ENCODE measurements around the gene MTMR3. TPM values are rescaled to one million over a fixed set of nuclear protein-coding genes. Genes with fewer than 3 reads are reported as not detected.

Gene MTMR3
- total and polyA plus RNA-seq, 9 donors = 21.4 to 66.2 (median 47.8) TPM

DNA sequence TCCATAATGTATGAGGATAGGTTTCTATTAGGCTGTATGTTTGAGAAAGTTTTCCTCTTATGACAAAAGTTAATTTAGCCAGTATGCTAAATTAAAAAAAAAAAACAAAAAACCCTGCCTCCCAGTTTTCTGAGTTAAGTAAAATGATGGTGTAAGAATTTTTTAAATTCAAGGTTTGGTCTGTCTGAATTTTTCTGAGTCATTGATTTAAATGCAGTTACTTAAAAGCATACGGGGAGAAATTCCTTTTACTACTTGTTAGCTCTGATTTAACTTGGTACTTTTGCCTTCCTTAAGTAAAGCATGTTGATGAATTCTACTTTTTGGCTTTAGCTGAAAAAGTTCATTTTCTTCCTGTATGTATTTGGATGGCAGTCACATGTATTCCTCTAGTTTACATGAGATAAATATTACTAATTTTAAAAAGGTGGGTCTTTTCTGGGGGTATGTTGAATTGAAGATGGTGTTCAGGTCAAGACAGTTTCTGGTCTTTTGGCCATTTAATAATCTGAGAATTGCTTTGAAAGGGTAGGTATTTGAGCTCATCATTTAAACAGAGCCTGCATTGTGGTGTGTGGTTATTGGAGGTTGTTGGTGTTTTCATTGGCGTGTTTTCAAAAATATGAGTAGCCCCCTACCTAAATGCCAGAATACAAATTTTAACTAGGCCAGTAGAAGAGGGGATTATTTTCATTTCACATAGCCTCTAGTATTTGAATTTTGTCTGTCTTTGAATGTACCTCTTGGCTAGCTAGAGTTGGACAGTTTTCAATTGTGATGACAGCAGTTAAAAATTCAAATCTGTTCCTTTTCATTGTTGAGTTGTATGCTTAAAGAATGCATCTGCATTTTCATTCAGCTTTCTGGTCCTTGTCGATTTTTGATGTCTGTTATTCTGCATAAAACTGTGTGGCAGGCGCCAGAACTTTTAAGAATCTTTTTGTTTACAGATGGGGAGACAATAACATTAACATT, 64.7 kb downstream of the MTMR3 start:
- H3K27ac ChIP-seq = no peak overlapping the region
- intact Hi-C loops (cut with DNase I) = no loop called here
- WGBS, 3 donors = 21 to 27% (median 26%) methylated on average over 4 of the region's 4 CpGs

DNA sequence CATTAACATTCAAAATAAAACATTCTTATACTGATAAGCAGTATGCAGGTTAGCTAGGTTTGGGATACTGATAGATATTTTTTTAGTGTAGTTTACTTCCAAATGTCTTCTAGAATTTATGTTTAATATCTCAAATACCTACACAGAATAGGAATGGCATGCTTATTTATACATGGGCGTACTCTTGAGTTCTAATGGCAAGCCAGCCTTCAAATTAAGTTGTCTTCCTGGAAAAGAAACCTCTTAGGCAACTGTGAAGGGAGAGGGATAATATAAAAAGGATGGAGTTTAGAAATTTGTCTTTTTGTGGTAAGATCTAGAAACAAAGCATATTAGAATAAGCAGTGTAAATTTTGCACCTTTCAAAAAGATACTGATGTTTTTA, 65.4 kb downstream of the MTMR3 start:
- no peaks in the 10 kb centered on the region for H3K9me3 ChIP-seq
- H3K4me3 ChIP-seq = no peak overlapping the region
- DNase-seq = no peak
- no peaks in the 10 kb centered on the region for H3K36me3 ChIP-seq
- no peak overlapping the region for H3K27ac ChIP-seq
- intact Hi-C loops (cut with DNase I) = no loop called here
- no peaks in the 10 kb centered on the region for H3K27me3 ChIP-seq
- WGBS, 3 donors = 31 to 44% (median 38%) methylated on average over 1 of the region's 1 CpG
- H3K4me1 ChIP-seq (ENCODE audit: insufficient read depth) = peaks cover 9% of the 10 kb centered on the region
- TF ChIP-seq POLR2A (IDR thresholded peaks at IDR 0.05) (no peak), CTCF (IDR thresholded peaks at IDR 0.05) (no peak), EP300 (IDR thresholded peaks at IDR 0.05) (no peak)

More for the DNA sequence above, 64.7 kb downstream of the MTMR3 start:
- no peak for DNase-seq
- H3K4me3 ChIP-seq = no peak overlapping the region
- TF ChIP-seq EP300 (IDR thresholded peaks at IDR 0.05) = no peak
- no peak for TF ChIP-seq CTCF (IDR thresholded peaks at IDR 0.05)
- no peaks in the 10 kb centered on the region for H3K9me3 ChIP-seq
- H3K4me1 ChIP-seq (ENCODE audit: insufficient read depth) = peaks cover 9% of the 10 kb centered on the region
- H3K27me3 ChIP-seq = no peaks in the 10 kb centered on the region
- H3K36me3 ChIP-seq = no peaks in the 10 kb centered on the region

DNA sequence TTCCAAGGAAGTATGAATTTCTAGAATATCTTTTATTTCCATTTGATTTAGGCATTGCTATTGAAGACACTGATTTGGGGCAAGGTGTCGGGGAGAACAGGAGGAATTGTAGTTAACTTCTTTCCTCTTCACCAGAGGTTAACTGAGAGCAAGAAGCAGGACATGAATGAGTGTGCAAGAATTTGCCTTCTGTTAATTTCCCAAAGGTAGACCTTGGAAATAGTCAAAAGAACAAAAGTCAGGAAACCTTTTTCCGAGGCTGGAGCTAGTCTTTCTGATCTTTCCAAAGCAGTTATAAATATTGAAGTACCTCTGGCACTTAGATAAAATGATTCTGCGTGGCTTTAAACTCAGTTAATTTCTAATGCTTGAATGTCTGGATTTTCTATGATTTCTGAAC, 66.9 kb downstream of the MTMR3 start:
- Histone ChIP-seq H3K36me3 (no peaks in the 10 kb centered on the region), H3K9me3 (no peaks in the 10 kb centered on the region), H3K27me3 (no peaks in the 10 kb centered on the region), H3K27ac (no peak overlapping the region), H3K4me1 (ENCODE audit: insufficient read depth) (peaks cover 9% of the 10 kb centered on the region), H3K4me3 (no peak overlapping the region)
- intact Hi-C loops (cut with DNase I) = no loop called here
- WGBS, 3 donors = 68 to 76% (median 74%) methylated on average over 3 of the region's 3 CpGs
- DNase-seq = no peak
- TF ChIP-seq POLR2A (IDR thresholded peaks at IDR 0.05) (no peak), EP300 (IDR thresholded peaks at IDR 0.05) (no peak), CTCF (IDR thresholded peaks at IDR 0.05) (no peak)

- 68 to 82% (median 71%) methylated on average over 8 of the region's 8 CpGs for WGBS, 3 donors
- Histone ChIP-seq H3K4me1 (ENCODE audit: insufficient read depth) (peaks cover 6% of the 10 kb centered on the region), H3K4me3 (no peak overlapping the region), H3K27me3 (no peaks in the 10 kb centered on the region), H3K27ac (no peak overlapping the region), H3K9me3 (no peaks in the 10 kb centered on the region), H3K36me3 (no peaks in the 10 kb centered on the region)
- TF ChIP-seq CTCF (IDR thresholded peaks at IDR 0.05) (no peak), EP300 (IDR thresholded peaks at IDR 0.05) (no peak), POLR2A (IDR thresholded peaks at IDR 0.05) (no peak)
- no peak for DNase-seq
- intact Hi-C loops (cut with DNase I) = no loop called here
These were observed 68.9 kb downstream of the MTMR3 start for GRCh38 chr22:29951791-29952413.
